GM12873 (cell line): ENCODE results near the gene TMEM120A.

Experiments
- TF ChIP-seq, protein P1 (sequence below): IDR thresholded peaks from 2 replicates; pipeline ENCODE4 v1.5.1; 2012; ENCODE audit warnings: low read depth, mild to moderate bottlenecking, moderate library complexity, low read length, control low read depth; ENCODE audit not compliant: insufficient read depth; ENCODE audit errors: missing control alignments

The TMEM120A gene

DNA sequence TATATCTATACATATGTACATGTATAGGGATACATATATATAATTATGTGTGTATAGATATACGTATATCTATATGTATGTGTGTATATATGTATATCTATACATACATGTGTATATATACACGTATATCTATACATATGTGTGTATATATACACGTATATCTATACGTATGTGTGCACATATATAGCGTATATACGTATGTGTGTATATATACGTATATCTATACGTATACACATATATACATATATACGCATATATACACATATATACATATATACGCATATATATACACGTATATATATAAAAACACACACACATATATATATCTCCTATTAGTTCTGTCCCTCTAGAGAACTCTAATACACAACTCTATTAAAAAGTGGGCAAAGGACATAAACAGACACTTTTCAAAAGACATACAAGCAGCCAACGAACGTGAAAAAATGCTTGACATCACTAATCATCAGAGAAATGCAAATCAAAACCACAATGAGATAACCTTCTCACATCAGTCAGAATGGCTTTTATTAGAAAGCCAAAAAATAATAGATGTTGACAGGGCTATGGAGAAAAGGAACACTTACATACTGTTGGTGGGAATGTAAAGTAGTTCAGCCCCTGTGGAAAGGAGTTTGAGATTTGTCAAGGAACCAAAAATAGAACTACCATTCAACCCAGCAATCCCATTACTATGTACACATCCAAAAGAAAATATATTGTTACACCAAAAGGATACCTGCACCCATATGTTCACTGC lies 22.0 kb upstream of the TMEM120A start:
- TF ChIP-seq, protein P1, sequence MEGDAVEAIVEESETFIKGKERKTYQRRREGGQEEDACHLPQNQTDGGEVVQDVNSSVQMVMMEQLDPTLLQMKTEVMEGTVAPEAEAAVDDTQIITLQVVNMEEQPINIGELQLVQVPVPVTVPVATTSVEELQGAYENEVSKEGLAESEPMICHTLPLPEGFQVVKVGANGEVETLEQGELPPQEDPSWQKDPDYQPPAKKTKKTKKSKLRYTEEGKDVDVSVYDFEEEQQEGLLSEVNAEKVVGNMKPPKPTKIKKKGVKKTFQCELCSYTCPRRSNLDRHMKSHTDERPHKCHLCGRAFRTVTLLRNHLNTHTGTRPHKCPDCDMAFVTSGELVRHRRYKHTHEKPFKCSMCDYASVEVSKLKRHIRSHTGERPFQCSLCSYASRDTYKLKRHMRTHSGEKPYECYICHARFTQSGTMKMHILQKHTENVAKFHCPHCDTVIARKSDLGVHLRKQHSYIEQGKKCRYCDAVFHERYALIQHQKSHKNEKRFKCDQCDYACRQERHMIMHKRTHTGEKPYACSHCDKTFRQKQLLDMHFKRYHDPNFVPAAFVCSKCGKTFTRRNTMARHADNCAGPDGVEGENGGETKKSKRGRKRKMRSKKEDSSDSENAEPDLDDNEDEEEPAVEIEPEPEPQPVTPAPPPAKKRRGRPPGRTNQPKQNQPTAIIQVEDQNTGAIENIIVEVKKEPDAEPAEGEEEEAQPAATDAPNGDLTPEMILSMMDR, result no peak

DNA sequence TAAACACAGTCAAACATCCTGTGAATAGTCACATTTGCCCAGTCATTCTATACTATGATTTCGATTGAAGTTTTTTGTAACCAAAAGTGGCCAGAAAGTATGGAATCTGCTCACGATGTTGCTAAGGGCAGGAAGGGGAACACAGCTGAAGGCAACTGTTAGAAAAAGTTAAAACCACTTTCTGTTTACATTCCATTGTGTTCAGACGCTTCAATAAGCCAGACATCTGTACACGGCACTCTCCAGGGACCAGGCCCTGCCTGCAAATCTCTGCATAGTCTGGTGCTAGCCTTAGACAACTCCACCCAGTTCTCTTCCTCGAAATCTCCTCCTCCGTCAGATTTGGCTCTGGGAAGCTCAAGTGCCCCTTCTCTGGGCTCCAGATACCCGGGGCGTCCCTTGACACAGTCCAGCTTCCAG lies 17.1 kb upstream of the TMEM120A start:
- TF ChIP-seq, protein P1, result no peak

DNA sequence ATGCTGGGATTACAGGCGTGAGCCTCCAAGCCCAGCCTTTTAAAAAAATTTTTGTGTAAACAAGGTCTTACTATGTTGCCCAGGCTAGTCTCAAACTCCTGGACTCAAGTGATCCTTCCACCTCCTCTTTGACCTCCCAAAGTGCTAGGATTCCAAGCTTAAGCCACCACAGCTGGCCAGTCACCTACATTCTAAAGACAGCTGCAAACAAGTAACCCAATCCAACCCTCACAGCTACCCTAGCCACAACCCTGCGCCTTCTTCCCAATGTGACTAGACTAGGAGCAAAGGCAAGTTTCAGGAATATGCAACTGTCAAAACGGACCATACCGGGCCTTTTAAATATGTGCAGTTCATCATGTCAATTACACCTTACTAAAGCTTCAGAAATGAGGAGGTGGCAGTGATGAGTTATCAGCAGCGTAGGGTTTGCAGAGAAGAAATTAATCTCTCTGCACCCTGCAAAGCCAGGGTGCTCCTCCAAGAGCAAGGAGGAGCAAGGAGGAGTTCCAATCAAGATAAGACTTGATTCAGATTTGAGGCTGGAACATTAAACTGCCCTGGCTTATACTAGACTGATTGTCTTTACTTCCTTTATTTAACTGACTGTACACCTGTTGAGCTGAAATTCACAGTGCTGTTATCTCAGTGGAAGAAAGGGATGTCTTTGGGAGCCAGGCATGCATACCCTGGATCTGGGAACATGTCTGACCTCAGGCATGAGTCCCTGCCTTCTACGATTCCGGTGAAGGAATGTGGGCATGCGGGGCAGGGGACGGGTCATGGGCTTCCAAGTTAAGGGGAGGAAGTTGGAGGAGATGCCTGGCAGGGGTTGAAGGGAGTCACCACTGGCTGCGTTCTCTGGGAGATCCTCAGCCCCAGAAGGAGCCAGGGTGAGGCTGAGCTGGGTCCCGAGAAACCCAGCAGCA lies 15.5 kb upstream of the TMEM120A start:
- TF ChIP-seq, protein P1, result no peak

DNA sequence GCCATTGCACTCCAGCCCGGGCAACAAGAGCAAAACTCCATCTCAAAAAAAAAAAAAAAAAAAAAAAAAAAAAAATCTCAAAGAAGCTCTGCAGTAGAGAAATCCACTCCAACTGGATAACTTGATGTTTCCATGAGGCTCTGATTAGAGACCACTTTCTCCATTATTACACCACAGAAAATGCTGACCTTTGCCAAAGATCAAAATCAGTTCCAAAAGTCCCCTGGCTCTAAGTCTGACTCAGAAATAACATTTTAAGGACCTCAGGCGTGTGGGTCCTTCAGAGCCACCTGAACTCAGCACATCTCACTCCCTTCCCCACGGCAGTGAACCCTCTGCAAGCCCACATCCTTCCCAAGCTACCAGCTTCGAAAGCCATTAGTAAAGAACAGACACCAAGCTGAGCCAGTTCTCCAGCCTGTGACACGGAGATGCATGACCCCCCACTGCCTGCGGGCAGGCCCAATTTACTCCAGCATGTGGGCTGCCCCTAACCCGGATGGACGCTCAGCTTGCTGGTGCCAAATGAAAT lies 13.8 kb upstream of the TMEM120A start:
- TF ChIP-seq, protein P1, result no peak

DNA sequence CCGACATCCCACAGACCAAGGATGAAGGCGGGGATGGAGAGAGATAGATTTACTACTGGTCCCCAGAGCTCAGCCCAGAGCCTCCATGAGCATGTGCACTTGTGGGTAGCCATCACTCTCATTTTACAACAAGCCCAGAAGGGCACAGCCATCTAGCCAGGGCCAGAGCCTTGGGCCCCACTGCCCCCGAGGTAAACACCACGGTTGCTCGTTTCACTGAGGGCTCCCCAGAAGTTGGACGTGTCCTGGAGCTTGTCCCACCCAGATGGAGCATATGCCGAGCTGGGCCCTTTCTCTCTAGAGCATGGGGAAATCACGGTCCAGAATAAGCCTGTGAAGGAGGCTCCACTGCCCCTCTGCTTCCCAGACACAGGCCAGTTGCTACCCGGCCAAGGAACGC lies 9.0 kb upstream of the TMEM120A start:
- TF ChIP-seq, protein P1, result no peak

DNA sequence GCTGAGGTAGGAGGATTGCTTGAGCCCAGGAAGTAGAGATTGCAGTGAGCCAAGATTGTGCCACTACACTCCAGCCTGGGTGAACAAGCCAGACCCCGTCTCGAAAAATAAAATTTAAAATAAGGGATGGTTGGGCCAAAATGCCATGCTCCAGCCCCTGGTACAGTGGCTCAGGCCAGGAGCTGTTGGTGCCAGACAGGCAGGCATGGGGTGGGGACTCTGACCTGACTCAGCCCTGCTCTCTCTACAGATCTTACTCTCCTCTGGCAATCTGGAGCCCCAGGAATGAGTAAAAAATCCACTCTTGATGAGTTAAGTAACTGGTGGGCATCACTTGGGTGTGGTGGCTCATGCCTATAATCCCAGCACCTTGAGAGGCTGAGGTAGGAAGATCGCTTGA lies 8.4 kb upstream of the TMEM120A start:
- TF ChIP-seq, protein P1, result no peak

DNA sequence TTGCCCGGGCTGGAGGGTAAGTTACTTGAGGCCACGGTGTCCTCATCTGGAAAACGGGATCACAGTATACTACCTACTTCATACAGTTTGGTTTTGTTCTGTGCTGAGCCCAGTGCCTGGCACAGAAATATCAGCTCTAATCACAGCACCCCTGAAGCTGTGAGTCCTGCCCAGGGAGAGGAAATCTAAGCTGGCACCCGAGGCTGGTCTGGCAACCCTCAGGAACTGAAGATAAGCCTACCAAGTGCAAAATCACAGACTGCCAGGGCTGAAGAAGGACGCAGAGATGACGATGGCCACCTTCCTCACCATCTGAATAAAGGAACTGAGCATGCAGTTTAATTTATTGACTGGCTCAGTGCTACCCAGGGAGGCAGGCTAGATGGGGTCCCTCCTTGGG lies 7.7 kb upstream of the TMEM120A start:
- TF ChIP-seq, protein P1, result no peak
